ENCODE measurements around the gene MED13. TPM values are rescaled to one million over a fixed set of nuclear protein-coding genes. Genes with fewer than 3 reads are reported as not detected.
"Not testable (repeated sequence)": the region's sequence is repeated elsewhere in the genome, so short reads cannot be mapped to it uniquely, and the experiment has no call there.

Gene MED13
- total RNA-seq, 1 donor from 2014 or later, result 54.8 TPM

DNA sequence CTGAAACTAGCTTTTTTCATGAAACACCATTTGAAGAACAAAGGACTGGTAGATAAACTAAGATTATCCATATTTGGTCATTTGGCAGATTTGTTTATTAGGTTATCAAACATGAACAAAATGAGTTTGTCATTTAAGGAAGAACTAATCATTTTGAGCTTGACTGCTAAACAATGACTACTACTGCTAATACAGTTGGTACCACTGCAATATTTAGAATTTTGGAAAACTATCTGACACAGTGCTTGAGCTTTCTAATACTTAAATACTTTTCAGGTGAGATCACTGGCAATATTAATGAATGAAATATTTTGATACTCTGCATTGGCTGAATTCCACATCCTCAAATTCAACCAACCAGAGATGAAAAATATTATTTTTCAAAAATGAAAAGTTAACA lies 47.2 kb downstream of the MED13 start:
- peaks cover 5% of the 10 kb centered on the region for H3K9me3 Mint-ChIP-seq
- H3K4me3 Mint-ChIP-seq, result no peak overlapping the region
- no peaks in the 10 kb centered on the region for H3K4me1 Mint-ChIP-seq
- H3K36me3 Mint-ChIP-seq (ENCODE audit: low read depth), result peaks cover 35% of the 10 kb centered on the region
- no peaks in the 10 kb centered on the region for H3K27me3 Mint-ChIP-seq (ENCODE audit: low read depth)
- no peak overlapping the region for H3K27ac Mint-ChIP-seq (ENCODE audit: unreplicated experiment)
- no peak for DNase-seq (ENCODE audit: low read depth, low spot score)
- TF ChIP-seq CTCF (conservative IDR thresholded peaks at IDR 0.05), result no peak

DNA sequence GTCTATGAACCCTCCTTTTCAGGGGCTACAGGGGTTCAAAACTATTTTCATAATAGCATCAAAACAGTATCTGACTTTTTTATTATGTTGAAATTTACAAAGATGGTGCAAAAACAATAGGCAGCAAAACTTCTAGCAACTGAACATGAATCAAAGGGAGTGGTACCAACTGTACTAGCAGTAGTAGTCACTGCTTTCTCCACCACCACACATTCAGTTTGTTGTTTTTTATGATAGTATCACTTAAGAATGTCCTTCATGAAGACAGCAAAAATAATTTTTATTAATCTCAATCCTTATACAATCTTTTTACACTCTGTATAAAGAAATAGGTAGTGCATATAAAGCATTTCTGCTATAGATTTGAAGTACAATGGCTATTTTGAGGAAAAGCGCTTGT lies 47.6 kb downstream of the MED13 start:
- H3K4me1 Mint-ChIP-seq, result no peaks in the 10 kb centered on the region
- no peak for DNase-seq (ENCODE audit: low read depth, low spot score)
- peaks cover 34% of the 10 kb centered on the region for H3K36me3 Mint-ChIP-seq (ENCODE audit: low read depth)
- no peak overlapping the region for H3K4me3 Mint-ChIP-seq
- no peak for TF ChIP-seq CTCF (conservative IDR thresholded peaks at IDR 0.05)
- peaks cover 5% of the 10 kb centered on the region for H3K9me3 Mint-ChIP-seq
- H3K27me3 Mint-ChIP-seq (ENCODE audit: low read depth), result no peaks in the 10 kb centered on the region
- H3K27ac Mint-ChIP-seq (ENCODE audit: unreplicated experiment), result no peak overlapping the region

DNA sequence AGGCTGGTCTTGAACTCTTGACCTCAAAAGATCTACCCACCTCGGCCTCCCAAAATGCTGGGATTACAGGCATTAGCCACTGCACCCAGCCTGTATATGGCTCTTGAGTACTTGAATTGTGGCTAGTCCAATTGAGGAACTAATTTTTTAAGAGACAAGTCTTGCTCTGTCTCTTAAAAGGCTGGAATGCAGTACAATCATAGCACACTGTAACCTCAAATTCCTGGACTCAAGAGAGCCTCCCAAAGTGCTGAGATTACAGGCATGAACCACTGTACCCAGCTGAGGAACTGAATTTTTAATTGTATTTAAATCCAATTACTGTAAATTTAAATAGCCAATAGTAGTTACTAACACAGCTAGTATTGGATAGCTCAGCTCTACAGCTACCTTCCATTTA lies 50.6 kb downstream of the MED13 start:
- Mint-ChIP-seq H3K4me1 (no peaks in the 10 kb centered on the region), H3K36me3 (ENCODE audit: low read depth) (peaks cover 30% of the 10 kb centered on the region), H3K4me3 (no peak overlapping the region), H3K9me3 (peaks cover 3% of the 10 kb centered on the region), H3K27ac (ENCODE audit: unreplicated experiment) (no peak overlapping the region), H3K27me3 (ENCODE audit: low read depth) (no peaks in the 10 kb centered on the region)
- no peak for TF ChIP-seq CTCF (conservative IDR thresholded peaks at IDR 0.05)
- no peak for DNase-seq (ENCODE audit: low read depth, low spot score)

- Mint-ChIP-seq H3K4me1 (no peaks in the 10 kb centered on the region), H3K9me3 (no peaks in the 10 kb centered on the region), H3K4me3 (no peak overlapping the region), H3K36me3 (ENCODE audit: low read depth) (peaks cover 40% of the 10 kb centered on the region), H3K27ac (ENCODE audit: unreplicated experiment) (no peak overlapping the region), H3K27me3 (ENCODE audit: low read depth) (no peaks in the 10 kb centered on the region)
- DNase-seq (ENCODE audit: low read depth, low spot score), result no peak
- no peak for TF ChIP-seq CTCF (conservative IDR thresholded peaks at IDR 0.05)
Observed at GRCh38 chr17:62009220-62009619, 55.9 kb downstream of the MED13 start.

GRCh38 chr17:62008294-62008693 lies 56.8 kb downstream of the MED13 start:
- no peak for TF ChIP-seq CTCF (conservative IDR thresholded peaks at IDR 0.05)
- Mint-ChIP-seq H3K9me3 (no peaks in the 10 kb centered on the region), H3K4me3 (no peak overlapping the region), H3K36me3 (ENCODE audit: low read depth) (peaks cover 38% of the 10 kb centered on the region), H3K27me3 (ENCODE audit: low read depth) (no peaks in the 10 kb centered on the region), H3K27ac (ENCODE audit: unreplicated experiment) (no peak overlapping the region), H3K4me1 (no peaks in the 10 kb centered on the region)
- no peak for DNase-seq (ENCODE audit: low read depth, low spot score)

DNA sequence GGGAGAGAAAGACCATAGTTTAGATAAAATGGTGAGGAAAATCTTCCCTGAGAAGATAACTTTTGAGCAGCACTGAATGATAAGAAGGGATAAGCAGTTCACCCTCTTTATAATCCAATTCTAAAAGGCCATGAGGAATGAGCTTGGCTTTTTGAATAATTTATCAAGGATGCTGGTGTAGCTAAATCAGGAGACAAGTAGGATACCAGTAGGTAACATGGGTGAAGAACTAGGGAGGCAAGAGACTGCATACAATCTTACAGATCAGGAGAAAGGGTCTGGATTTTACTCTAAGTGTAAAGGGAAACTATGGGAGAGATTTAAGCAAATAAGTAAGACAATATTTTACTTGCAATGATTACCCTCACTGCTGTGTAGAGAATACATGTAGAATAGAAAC lies 60.7 kb downstream of the MED13 start:
- peaks cover 30% of the 10 kb centered on the region for H3K36me3 Mint-ChIP-seq (ENCODE audit: low read depth)
- no peaks in the 10 kb centered on the region for H3K4me1 Mint-ChIP-seq
- no peaks in the 10 kb centered on the region for H3K27me3 Mint-ChIP-seq (ENCODE audit: low read depth)
- H3K27ac Mint-ChIP-seq (ENCODE audit: unreplicated experiment), result no peak overlapping the region
- DNase-seq (ENCODE audit: low read depth, low spot score), result no peak
- H3K4me3 Mint-ChIP-seq, result no peak overlapping the region
- no peak for TF ChIP-seq CTCF (conservative IDR thresholded peaks at IDR 0.05)
- no peaks in the 10 kb centered on the region for H3K9me3 Mint-ChIP-seq

DNA sequence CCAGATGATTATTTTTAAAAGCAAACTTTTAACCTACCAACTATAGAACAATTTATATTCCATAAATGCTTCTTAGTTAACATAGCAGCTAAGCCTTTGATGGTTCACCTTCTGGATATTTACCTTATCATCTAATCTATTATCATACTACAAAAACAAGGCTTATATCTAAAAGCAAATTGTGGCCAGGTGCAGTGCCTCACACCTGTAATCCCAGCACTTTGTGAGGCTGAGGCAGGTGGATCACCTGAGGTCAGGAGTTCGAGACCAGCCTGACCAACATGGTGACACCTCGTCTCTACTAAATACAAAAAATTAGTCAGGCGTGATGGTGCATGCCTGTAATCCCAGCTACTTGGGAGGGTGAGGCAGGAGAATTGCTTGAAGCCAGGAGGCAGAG lies 61.9 kb downstream of the MED13 start:
- H3K9me3 Mint-ChIP-seq; DNase-seq (ENCODE audit: low read depth, low spot score); H3K27ac Mint-ChIP-seq (ENCODE audit: unreplicated experiment); H3K27me3 Mint-ChIP-seq (ENCODE audit: low read depth); H3K4me3 Mint-ChIP-seq; H3K4me1 Mint-ChIP-seq: not testable (repeated sequence)
- peaks cover 22% of the 10 kb centered on the region for H3K36me3 Mint-ChIP-seq (ENCODE audit: low read depth)

All from neural crest cell (in vitro differentiated cells).